Epidermal melanocyte (primary cell): ENCODE measurements around the gene TRDN.
"Not testable (repeated sequence)": the region's sequence is repeated elsewhere in the genome, so short reads cannot be mapped to it uniquely, and the experiment has no call there.

Experiments used
- DNase-seq: peaks from one replicate; pipeline ENCODE4 v3.0.0; 2011; ENCODE audit warnings: low spot score; ENCODE audit not compliant: insufficient read length

TRDN gene

GRCh38 chr6:123417535-123417934 lies 219.2 kb downstream of the TRDN start:
- no peak for DNase-seq

- DNase-seq = no peak
Measured at GRCh38 chr6:123415844-123416468, 220.8 kb downstream of the TRDN start.

- DNase-seq = no peak
Measured at GRCh38 chr6:123404975-123405374, 231.8 kb downstream of the TRDN start.

GRCh38 chr6:123402052-123402451 lies 234.7 kb downstream of the TRDN start:
- DNase-seq = no peak

GRCh38 chr6:123398072-123398471 lies 238.7 kb downstream of the TRDN start:
- DNase-seq = no peak

- no peak for DNase-seq
Measured at GRCh38 chr6:123393331-123393730, 243.4 kb downstream of the TRDN start.

- DNase-seq = no peak
Measured at GRCh38 chr6:123383718-123384117, 253.0 kb downstream of the TRDN start.

- DNase-seq = no peak
Measured at GRCh38 chr6:123380257-123380656, 256.5 kb downstream of the TRDN start.

GRCh38 chr6:123372737-123373136 lies 264.0 kb downstream of the TRDN start:
- no peak for DNase-seq

GRCh38 chr6:123363912-123364311 lies 272.8 kb downstream of the TRDN start:
- DNase-seq = no peak

GRCh38 chr6:123360359-123360758 lies 276.4 kb downstream of the TRDN start:
- DNase-seq = no peak

GRCh38 chr6:123352705-123353104 lies 284.0 kb downstream of the TRDN start:
- no peak for DNase-seq

GRCh38 chr6:123352279-123352678 lies 284.5 kb downstream of the TRDN start:
- no peak for DNase-seq

- no peak for DNase-seq
Measured at GRCh38 chr6:123343836-123344235, 292.9 kb downstream of the TRDN start.

GRCh38 chr6:123338394-123338793 lies 298.4 kb downstream of the TRDN start:
- no peak for DNase-seq

- DNase-seq = no peak
Measured at GRCh38 chr6:123333000-123333756, 303.6 kb downstream of the TRDN start.

GRCh38 chr6:123332070-123332469 lies 304.7 kb downstream of the TRDN start:
- DNase-seq = no peak

GRCh38 chr6:123329337-123329736 lies 307.4 kb downstream of the TRDN start:
- no peak for DNase-seq

GRCh38 chr6:123323452-123324329 lies 313.1 kb downstream of the TRDN start:
- no peak for DNase-seq

- no peak for DNase-seq
Measured at GRCh38 chr6:123321020-123321419, 315.7 kb downstream of the TRDN start.

- DNase-seq = no peak
Measured at GRCh38 chr6:123316733-123317323, 319.9 kb downstream of the TRDN start.

GRCh38 chr6:123314459-123314858 lies 322.3 kb downstream of the TRDN start:
- not testable (repeated sequence) for DNase-seq
